Karpas-422 (cell line): Measurements from ENCODE around the gene ZDHHC11. TPM values are rescaled to one million over a fixed set of nuclear protein-coding genes. Genes with fewer than 3 reads are reported as not detected.
"Not testable (repeated sequence)": the region's sequence is repeated elsewhere in the genome, so short reads cannot be mapped to it uniquely, and the experiment has no call there.

Experiments used
- DNase-seq: peaks from one replicate; pipeline ENCODE4 v3.0.0-alpha.2; 2015
- H2AFZ ChIP-seq: fragments of 200-600 bp; sonication (generic); 2 replicates; pipeline ENCODE4 v1.6.1; 2014; ENCODE audit warnings: antibody characterized with exemption, low read length, mixed read lengths
- H3K27ac ChIP-seq: fragments of 200-600 bp; sonication (generic); 2 replicates; pipeline ENCODE4 v1.5.1; 2014; ENCODE audit warnings: mild to moderate bottlenecking, low read length, moderate library complexity
- H3K27me3 ChIP-seq: fragments of 200-600 bp; sonication (generic); 2 replicates; pipeline ENCODE4 v1.6.1; 2014; ENCODE audit warnings: low read length, mixed read lengths
- H3K36me3 ChIP-seq: fragments of 200-600 bp; sonication (generic); 2 replicates; pipeline ENCODE4 v1.6.1; 2014; ENCODE audit warnings: low read length, mixed read lengths; ENCODE audit not compliant: insufficient read depth
- H3K4me1 ChIP-seq: fragments of 200-600 bp; sonication (generic); 2 replicates; pipeline ENCODE4 v1.6.1; 2014; ENCODE audit warnings: mild to moderate bottlenecking, low read length, mixed read lengths
- H3K4me2 ChIP-seq: fragments of 200-600 bp; sonication (generic); 2 replicates; pipeline ENCODE4 v1.6.1; 2014; ENCODE audit warnings: low read length, low read depth, mild to moderate bottlenecking; ENCODE audit not compliant: poor library complexity, severe bottlenecking
- H3K4me3 ChIP-seq: fragments of 200-600 bp; sonication (generic); 2 replicates; pipeline ENCODE4 v1.5.1; 2014; ENCODE audit warnings: mild to moderate bottlenecking, antibody characterized with exemption, low read length, mixed read lengths
- H3K79me2 ChIP-seq: fragments of 200-600 bp; sonication (generic); 2 replicates; pipeline ENCODE4 v1.6.1; 2014; ENCODE audit warnings: mild to moderate bottlenecking, low read length, mixed read lengths
- H3K9ac ChIP-seq: fragments of 200-600 bp; sonication (generic); 2 replicates; pipeline ENCODE4 v1.6.0; 2014; ENCODE audit warnings: low read length
- H3K9me2 ChIP-seq: fragments of 200-600 bp; sonication (generic), shearing (Covaris generic); replicated peaks from 2 replicates; pipeline ENCODE4 v1.6.0; 2014; ENCODE audit warnings: mild to moderate bottlenecking, low read length, moderate library complexity; ENCODE audit not compliant: insufficient read depth
- H3K9me3 ChIP-seq: fragments of 300-700, 200-600 bp; sonication (generic); 2 replicates; pipeline ENCODE4 v1.6.1; 2014; ENCODE audit warnings: low read length, mixed read lengths
- H4K20me1 ChIP-seq: fragments of 200-600 bp; sonication (generic); 2 replicates; pipeline ENCODE4 v1.6.1; 2014; ENCODE audit warnings: mild to moderate bottlenecking, antibody characterized with exemption, low read length, low read depth; ENCODE audit not compliant: insufficient read depth
- total RNA-seq: library from RNA; depleted of rRNA; stranded (reverse); fragments of >200 nt; shearing (Covaris generic); gene quantifications from 2 replicates; pipeline ENCODE4 v1.2.3, GENCODE V29; 2014; ENCODE audit warnings: low replicate concordance

The ZDHHC11 gene
- total RNA-seq, 1 experiment from 2014 or later, result 10.8 TPM

GRCh38 chr5:778421-778820 lies 72.4 kb downstream of the ZDHHC11 start:
- H3K27ac ChIP-seq, H2AFZ ChIP-seq, H4K20me1 ChIP-seq, H3K27me3 ChIP-seq, H3K9ac ChIP-seq, H3K79me2 ChIP-seq, H3K9me2 ChIP-seq, H3K36me3 ChIP-seq, H3K4me1 ChIP-seq, H3K4me3 ChIP-seq, DNase-seq, H3K4me2 ChIP-seq, H3K9me3 ChIP-seq: not testable (repeated sequence)

- no peak overlapping the region for H2AFZ ChIP-seq
Measured at GRCh38 chr5:777756-778161, 73.0 kb downstream of the ZDHHC11 start.

GRCh38 chr5:776862-777711 lies 73.7 kb downstream of the ZDHHC11 start:
- H3K27me3 ChIP-seq, result no peaks in the 10 kb centered on the region
- no peaks in the 10 kb centered on the region for H3K9me2 ChIP-seq
- no peak overlapping the region for H3K27ac ChIP-seq
- H3K79me2 ChIP-seq, result no peaks in the 10 kb centered on the region
- no peak overlapping the region for H3K4me2 ChIP-seq
- H3K36me3 ChIP-seq, result no peaks in the 10 kb centered on the region
- H2AFZ ChIP-seq, result no peak overlapping the region
- H3K4me3 ChIP-seq, result no peak overlapping the region
- no peak overlapping the region for H3K9ac ChIP-seq
- H3K4me1 ChIP-seq, result no peaks in the 10 kb centered on the region
- H4K20me1 ChIP-seq, result no peaks in the 10 kb centered on the region
- no peak for DNase-seq
- H3K9me3 ChIP-seq, result no peaks in the 10 kb centered on the region

More at GRCh38 chr5:777756-778161, 73.0 kb downstream of the ZDHHC11 start:
- Histone ChIP-seq H3K9me3 (no peaks in the 10 kb centered on the region), H3K9me2 (no peaks in the 10 kb centered on the region), H3K27me3 (no peaks in the 10 kb centered on the region), H3K36me3 (no peaks in the 10 kb centered on the region), H3K27ac (no peak overlapping the region), H3K4me1 (no peaks in the 10 kb centered on the region), H4K20me1 (no peaks in the 10 kb centered on the region), H3K79me2 (no peaks in the 10 kb centered on the region), H3K4me3 (no peak overlapping the region), H3K4me2 (no peak overlapping the region), H3K9ac (no peak overlapping the region)
- no peak for DNase-seq

DNA sequence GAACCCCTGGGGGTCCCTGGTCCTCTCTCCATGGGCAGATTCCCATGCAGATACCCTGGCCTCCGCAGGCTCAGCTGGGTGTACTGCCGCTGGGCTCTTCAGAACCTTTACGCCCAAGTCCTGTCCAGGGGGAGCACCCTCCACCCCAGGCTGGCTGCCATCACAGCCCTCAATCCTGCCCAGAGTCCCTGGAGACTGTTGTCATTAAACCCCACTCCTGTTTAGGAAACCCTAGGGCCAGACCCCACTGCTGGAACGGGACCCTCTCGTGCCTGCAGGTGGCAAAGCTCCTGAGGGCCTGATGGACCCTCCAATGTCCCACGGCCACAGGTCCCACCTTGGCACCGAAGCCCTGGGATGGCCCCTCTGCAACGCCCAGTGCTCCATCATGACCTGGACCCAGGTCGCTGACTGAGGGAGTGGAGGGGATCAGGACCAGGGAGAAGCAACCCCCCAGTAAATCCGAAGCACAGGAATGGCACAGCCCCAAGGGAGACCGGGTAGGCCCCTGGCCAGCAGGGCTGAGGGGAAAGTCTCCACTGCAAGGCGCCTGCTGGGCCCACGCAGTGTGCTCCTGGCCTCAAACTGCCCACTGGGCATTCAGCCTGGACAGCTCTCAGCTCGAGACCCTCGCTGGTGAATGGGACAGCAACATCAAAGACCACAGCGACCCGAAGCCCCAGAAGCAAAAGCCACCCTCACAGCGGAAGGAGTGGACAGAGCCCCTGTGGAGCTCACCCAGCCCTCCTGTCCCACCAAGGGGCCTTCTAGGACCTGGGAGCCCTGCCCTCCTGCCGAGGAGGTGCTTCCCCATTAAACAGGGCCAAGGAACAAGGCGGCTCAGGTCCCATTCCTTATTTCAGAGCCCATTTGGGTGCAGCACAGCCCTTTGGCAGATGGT lies 74.6 kb downstream of the ZDHHC11 start:
- DNase-seq, result no peak
- Histone ChIP-seq H3K4me1 (no peaks in the 10 kb centered on the region), H3K9me2 (no peaks in the 10 kb centered on the region), H3K4me3 (no peak overlapping the region), H3K79me2 (no peaks in the 10 kb centered on the region), H3K27ac (no peak overlapping the region), H2AFZ (no peak overlapping the region), H3K36me3 (no peaks in the 10 kb centered on the region), H3K9ac (no peak overlapping the region), H3K4me2 (no peak overlapping the region), H4K20me1 (no peaks in the 10 kb centered on the region), H3K9me3 (no peaks in the 10 kb centered on the region), H3K27me3 (no peaks in the 10 kb centered on the region)

DNA sequence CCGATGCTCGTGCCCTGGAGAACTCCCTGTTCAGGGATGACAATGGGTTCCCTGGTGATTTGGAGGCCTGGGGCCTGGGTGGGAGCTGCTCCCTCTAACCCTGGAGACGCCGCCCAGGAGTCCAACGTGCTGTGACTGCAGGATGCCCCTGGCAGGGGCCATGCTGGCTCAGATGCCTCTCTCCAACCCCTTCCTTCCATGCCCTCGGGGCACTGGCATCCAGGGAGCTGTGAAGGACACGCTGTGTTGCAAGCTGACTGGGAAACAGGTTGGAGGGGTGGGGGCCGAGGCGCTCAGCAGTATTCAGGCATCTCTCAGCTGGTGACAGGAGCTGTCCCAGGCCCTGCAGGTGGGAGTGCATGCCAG lies 75.2 kb downstream of the ZDHHC11 start:
- H3K9me3 ChIP-seq, H3K4me1 ChIP-seq, H2AFZ ChIP-seq, H3K9me2 ChIP-seq, H3K36me3 ChIP-seq, H3K4me2 ChIP-seq, DNase-seq, H4K20me1 ChIP-seq, H3K27ac ChIP-seq, H3K79me2 ChIP-seq, H3K27me3 ChIP-seq, H3K4me3 ChIP-seq, H3K9ac ChIP-seq: not testable (repeated sequence)

DNA sequence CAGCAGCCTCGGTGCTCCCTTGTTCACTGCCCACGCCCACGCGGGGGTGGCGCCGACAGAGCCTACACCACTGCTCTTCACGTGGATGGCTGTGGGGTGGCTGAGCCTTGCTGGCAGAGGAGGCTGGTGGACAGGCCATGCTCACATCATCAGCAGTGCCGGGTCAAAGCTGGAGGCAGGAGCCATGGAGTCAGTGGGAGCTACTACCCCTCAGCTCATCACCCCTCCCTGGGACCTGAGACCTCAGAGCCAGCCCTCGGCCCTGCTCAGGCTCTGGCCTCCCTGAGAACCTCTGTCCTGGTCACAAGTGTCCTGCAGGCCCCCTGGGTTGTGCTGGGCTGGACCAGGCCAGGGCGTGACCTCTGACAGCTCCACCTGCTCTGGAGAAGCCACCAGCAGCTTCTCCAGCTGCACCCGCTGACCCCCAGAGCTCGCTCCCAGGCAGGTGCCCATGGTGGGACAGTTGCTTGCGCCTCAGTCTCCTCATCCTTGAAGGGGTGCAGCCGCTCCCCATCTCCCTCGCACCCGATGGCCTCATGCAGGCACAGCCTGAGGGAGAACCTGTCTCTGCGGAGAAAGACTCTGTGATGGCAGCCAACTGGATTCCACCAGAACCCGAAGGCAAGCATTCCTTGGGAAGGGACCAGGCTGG lies 75.8 kb downstream of the ZDHHC11 start:
- not testable (repeated sequence) for H3K27me3 ChIP-seq, H4K20me1 ChIP-seq, H3K9me3 ChIP-seq, H3K9me2 ChIP-seq, H3K27ac ChIP-seq, DNase-seq, H3K9ac ChIP-seq, H3K79me2 ChIP-seq, H3K4me1 ChIP-seq, H3K36me3 ChIP-seq, H2AFZ ChIP-seq, H3K4me2 ChIP-seq, H3K4me3 ChIP-seq

DNA sequence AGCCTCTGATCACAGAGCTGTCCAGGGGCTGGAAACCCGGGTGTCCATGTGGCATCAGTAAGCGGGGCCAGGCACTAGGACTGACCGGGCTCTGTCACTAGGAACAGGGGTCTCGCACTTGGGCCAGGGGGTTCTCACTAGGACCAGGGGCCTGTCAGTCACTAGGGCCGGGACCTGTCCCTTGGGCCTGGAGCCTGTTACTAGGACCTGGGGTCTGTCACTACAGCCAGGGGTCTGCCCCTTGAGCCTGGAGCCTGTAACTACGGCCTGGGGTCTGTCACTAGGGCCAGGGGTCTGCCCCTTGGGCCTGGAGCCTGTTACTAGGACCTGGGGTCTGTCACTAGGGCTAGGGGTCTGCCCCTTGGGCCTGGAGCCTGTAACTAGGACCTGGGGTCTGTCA lies 76.5 kb downstream of the ZDHHC11 start:
- H3K79me2 ChIP-seq, H3K9ac ChIP-seq, H2AFZ ChIP-seq, H3K27me3 ChIP-seq, H3K27ac ChIP-seq, H3K9me2 ChIP-seq, H3K36me3 ChIP-seq, H3K9me3 ChIP-seq, H3K4me1 ChIP-seq, H3K4me3 ChIP-seq, DNase-seq, H3K4me2 ChIP-seq, H4K20me1 ChIP-seq: not testable (repeated sequence)
